ENCODE data around the gene KLRG1.

The KLRG1 gene

DNA sequence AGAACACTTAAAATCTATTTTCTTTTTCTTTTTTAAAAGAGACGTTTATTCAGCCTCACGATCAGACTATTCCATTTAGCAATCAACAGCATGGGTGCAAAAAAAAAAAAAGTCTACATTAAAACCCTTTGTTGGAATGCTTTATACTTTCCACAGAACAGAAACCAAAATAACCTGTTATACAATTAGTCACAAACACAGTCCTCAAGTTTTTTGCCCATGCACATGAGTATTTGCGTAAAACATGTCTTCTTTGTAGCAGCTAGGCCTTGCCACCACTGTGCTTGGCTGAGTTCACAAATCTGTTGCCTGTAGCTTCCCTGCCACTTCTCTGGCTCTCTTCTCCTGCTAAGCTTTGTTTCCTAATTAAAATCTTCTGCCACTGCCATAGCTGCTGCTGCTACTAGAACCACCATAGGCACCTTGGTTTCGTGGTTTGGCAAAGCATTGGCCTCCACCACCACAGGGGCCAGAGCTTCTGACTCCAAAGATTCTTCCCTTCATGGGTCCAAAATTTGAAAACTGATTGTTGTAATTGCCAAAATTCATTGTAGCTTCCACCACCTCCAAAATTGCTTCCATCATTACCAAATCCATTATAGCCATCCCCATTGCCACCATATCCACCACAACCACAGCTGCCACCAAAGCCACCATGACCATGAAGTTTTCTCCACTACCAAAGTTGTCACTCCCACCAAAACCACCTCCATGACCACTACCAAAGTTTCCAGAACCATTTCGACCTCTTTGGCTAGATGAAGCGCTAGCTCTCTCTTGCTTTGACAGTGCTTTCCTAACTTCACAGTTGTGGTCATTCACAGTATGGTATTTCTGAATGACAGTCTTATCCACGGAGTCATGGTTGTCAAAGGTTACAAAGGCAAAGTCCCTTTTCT is 38.1 kb downstream of the KLRG1 start:
- Histone ChIP-seq H3K27me3 (ENCODE audit: insufficient read depth, poor library complexity, severe bottlenecking) (no peaks in the 10 kb centered on the region), H3K27ac (replicated peaks) (no peak overlapping the region), H3K4me3 (replicated peaks; ENCODE audit: insufficient read depth, low read length) (no peak overlapping the region)
- DNase-seq (ENCODE audit: low read depth in 1 of 2, low spot score in 1 of 2): no peak
- TF ChIP-seq, protein P1, sequence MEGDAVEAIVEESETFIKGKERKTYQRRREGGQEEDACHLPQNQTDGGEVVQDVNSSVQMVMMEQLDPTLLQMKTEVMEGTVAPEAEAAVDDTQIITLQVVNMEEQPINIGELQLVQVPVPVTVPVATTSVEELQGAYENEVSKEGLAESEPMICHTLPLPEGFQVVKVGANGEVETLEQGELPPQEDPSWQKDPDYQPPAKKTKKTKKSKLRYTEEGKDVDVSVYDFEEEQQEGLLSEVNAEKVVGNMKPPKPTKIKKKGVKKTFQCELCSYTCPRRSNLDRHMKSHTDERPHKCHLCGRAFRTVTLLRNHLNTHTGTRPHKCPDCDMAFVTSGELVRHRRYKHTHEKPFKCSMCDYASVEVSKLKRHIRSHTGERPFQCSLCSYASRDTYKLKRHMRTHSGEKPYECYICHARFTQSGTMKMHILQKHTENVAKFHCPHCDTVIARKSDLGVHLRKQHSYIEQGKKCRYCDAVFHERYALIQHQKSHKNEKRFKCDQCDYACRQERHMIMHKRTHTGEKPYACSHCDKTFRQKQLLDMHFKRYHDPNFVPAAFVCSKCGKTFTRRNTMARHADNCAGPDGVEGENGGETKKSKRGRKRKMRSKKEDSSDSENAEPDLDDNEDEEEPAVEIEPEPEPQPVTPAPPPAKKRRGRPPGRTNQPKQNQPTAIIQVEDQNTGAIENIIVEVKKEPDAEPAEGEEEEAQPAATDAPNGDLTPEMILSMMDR (IDR thresholded peaks at IDR 0.05; ENCODE audit: insufficient read depth, low read length): no peak
- TF ChIP-seq SPI1 (IDR thresholded peaks at IDR 0.05; ENCODE audit: borderline replicate concordance, low read depth) (no peak), GABPA (IDR thresholded peaks at IDR 0.05; ENCODE audit: low read depth) (no peak), POLR2AphosphoS5 (IDR thresholded peaks at IDR 0.05; ENCODE audit: low read depth) (no peak)
- TF ChIP-seq, protein P2, sequence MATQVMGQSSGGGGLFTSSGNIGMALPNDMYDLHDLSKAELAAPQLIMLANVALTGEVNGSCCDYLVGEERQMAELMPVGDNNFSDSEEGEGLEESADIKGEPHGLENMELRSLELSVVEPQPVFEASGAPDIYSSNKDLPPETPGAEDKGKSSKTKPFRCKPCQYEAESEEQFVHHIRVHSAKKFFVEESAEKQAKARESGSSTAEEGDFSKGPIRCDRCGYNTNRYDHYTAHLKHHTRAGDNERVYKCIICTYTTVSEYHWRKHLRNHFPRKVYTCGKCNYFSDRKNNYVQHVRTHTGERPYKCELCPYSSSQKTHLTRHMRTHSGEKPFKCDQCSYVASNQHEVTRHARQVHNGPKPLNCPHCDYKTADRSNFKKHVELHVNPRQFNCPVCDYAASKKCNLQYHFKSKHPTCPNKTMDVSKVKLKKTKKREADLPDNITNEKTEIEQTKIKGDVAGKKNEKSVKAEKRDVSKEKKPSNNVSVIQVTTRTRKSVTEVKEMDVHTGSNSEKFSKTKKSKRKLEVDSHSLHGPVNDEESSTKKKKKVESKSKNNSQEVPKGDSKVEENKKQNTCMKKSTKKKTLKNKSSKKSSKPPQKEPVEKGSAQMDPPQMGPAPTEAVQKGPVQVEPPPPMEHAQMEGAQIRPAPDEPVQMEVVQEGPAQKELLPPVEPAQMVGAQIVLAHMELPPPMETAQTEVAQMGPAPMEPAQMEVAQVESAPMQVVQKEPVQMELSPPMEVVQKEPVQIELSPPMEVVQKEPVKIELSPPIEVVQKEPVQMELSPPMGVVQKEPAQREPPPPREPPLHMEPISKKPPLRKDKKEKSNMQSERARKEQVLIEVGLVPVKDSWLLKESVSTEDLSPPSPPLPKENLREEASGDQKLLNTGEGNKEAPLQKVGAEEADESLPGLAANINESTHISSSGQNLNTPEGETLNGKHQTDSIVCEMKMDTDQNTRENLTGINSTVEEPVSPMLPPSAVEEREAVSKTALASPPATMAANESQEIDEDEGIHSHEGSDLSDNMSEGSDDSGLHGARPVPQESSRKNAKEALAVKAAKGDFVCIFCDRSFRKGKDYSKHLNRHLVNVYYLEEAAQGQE (IDR thresholded peaks at IDR 0.05; ENCODE audit: insufficient replicate concordance, low read depth): no peak

DNA sequence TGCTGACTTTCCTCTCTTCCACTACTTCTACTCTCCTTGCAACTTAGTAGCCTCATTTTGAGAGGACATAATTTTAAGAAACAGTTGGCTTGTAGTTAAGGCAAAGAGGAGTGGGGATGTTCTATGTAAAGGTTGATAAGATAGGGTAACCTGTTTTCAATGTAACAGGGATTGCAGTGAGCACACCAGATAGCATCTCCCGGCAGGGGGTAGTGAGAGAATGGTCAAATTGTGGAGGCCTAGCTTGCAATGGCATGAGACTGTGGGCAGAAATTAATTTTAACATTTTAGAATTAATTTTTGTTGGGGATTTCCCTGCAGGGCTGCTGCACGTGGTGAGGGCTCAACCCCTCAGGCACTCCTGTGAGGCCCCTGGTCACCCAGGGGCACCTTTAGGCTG is 41.4 kb downstream of the KLRG1 start:
- TF ChIP-seq SPI1 (IDR thresholded peaks at IDR 0.05; ENCODE audit: borderline replicate concordance, low read depth) (no peak), GABPA (IDR thresholded peaks at IDR 0.05; ENCODE audit: low read depth) (no peak), POLR2AphosphoS5 (IDR thresholded peaks at IDR 0.05; ENCODE audit: low read depth) (no peak)
- TF ChIP-seq, protein P2 (IDR thresholded peaks at IDR 0.05; ENCODE audit: insufficient replicate concordance, low read depth): no peak
- TF ChIP-seq, protein P1 (IDR thresholded peaks at IDR 0.05; ENCODE audit: insufficient read depth, low read length): no peak
- H3K27ac ChIP-seq (replicated peaks): no peak overlapping the region
- H3K27me3 ChIP-seq (ENCODE audit: insufficient read depth, poor library complexity, severe bottlenecking): no peaks in the 10 kb centered on the region
- no peak for DNase-seq (ENCODE audit: low read depth in 1 of 2, low spot score in 1 of 2)
- no peak overlapping the region for H3K4me3 ChIP-seq (replicated peaks; ENCODE audit: insufficient read depth, low read length)

DNA sequence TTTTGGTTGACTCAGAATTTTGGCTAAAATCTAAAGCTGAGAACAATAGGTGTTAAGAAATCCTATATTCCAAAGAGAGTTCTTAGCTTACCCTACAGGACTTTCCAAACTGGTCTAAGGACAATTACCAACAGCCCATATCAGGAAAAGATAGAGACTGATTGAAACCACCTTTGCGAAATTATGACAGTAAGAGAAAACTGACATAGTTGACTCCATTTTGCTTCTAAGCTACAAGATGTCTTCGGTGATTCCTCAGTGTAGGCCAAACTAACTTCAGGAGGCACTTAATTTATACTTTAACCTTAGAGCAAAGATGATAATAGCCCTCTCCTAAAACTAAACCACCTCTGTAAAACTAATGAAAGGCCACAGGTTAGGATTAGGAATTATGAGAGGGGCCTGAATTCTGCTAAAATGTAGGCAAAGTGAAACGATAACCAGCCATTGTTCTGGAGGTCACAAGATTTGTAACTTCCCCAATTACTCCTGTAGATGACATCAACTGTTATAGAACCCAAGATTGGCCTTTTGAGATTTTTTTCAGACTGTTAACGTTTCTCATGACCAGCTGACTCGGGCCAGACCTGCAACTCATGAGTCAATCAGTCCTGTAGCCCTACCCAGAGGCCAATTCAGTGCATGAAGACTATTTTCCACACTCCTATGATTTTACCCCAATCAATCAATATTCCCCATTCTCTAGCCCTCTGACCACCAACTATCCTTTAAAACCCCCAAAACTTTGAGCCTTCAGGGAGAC is 43.0 kb downstream of the KLRG1 start:
- TF ChIP-seq, protein P2 (IDR thresholded peaks at IDR 0.05; ENCODE audit: insufficient replicate concordance, low read depth): no peak
- TF ChIP-seq POLR2AphosphoS5 (IDR thresholded peaks at IDR 0.05; ENCODE audit: low read depth) (no peak), SPI1 (IDR thresholded peaks at IDR 0.05; ENCODE audit: borderline replicate concordance, low read depth) (no peak), GABPA (IDR thresholded peaks at IDR 0.05; ENCODE audit: low read depth) (no peak)
- TF ChIP-seq, protein P1 (IDR thresholded peaks at IDR 0.05; ENCODE audit: insufficient read depth, low read length): no peak
- H3K27ac ChIP-seq (replicated peaks): no peak overlapping the region
- no peak overlapping the region for H3K4me3 ChIP-seq (replicated peaks; ENCODE audit: insufficient read depth, low read length)
- DNase-seq (ENCODE audit: low read depth in 1 of 2, low spot score in 1 of 2): peak in 1 of 2 experiments; percentile 13
- H3K27me3 ChIP-seq (ENCODE audit: insufficient read depth, poor library complexity, severe bottlenecking): no peaks in the 10 kb centered on the region
